ENCODE data around the gene HSDL2. TPM values are rescaled to one million over a fixed set of nuclear protein-coding genes. Genes with fewer than 3 reads are reported as not detected.
A peak's percentile ranks its signal among the peaks of the same experiment; 100 is the strongest.
"Not testable (repeated sequence)": the region's sequence is repeated elsewhere in the genome, so short reads cannot be mapped to it uniquely, and the experiment has no call there.

HSDL2 gene
- total RNA-seq, 1 donor from 2014 or later, result 21.6 TPM

DNA sequence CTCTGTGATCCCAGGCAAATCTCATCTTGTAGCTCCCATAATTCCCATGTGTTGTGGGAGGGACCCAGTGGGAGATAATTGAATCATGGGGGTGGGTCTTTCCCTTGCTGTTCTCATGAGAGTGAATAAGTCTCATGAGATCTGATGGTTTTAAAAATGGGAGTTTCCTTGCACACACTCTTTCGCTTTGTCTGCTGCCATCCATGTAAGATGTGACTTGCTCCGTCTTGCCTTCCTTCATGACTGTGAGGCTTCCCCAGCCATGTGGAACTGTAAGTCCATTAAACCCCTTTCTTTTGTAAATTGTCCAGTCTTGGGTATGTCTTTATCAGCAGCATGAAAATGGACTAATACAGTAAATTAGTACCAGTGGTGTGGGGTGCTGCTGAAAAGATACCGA is 14.7 kb upstream of the HSDL2 start:
- DNase-seq (ENCODE audit: low read depth in 2 of 2), result not testable (repeated sequence)

DNA sequence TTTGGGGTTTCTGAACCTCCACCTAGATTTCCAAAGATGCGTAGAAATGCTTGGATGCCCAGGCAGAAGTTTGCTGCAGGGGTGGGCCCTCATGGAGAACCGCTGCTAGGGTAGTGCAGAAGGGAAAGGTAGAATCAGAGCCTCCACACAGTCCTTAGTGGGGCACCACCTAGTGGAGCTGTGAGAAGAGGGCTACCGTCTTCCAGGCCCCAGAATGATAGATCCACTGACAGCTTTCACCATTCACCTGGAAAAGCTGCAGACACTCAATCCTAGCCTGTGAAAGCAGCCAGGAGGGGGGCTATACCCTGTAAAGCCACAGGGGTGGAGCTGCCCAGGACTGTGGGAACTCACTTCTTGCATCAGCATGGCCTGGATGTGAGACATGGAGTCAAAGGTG is 13.3 kb upstream of the HSDL2 start:
- no peak for DNase-seq (ENCODE audit: low read depth in 2 of 2)

DNA sequence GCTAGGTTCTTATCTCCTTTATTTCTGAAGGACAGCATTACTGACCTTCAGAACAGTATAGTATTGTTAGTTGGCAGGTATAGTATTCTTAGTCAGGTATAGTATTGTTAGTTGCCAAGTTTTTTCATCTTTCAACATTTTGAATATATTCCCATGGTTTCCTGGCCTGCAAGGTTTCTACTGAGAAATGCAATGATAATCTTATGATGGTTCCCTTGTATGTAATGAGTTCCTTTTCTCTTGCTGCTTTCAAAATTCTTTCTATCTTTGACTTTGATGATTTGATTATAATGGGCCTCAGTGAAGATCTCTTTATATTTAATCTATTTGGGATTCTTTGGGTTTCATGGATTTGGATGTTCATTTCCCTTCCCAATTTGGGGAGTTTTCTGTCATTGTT is 12.4 kb upstream of the HSDL2 start:
- no peak for DNase-seq (ENCODE audit: low read depth in 2 of 2)

DNA sequence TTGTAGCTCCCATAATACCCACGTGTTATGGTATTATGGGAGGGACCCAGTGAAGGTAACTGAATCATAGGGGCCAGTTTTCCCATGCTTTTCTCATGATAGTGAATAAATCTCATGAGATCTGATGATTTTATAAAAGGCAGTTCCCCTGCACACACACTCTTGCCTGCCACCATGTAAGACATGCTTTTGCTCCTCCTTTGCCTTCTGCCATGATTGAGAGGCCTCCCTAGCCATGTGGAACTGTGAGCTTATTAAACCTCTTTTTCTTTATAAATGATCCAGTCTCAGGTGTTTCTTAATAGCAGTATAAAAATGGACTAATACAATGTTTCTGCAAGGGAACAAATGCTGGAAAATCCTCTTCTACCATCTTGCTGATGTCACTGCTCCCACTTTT is 10.1 kb upstream of the HSDL2 start:
- DNase-seq (ENCODE audit: low read depth in 2 of 2), result no peak

DNA sequence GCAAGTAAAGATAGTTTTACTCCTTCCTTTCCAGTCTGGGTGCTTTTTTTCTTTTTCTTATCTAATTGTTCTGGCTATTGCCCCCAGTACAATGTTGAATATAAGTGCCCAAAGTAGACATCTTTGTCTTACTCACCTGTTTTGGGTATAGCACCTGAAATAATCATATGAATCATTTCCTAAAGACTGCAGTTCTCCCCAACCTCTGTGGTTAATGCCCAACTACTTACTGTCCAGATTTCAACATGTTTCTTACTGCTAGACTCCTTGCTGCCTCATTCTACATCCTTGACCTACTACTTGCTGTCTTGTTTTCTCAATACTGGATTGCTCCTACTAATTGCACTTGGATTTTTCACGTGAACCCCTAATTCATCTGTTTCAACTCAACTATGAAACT is 8.8 kb upstream of the HSDL2 start:
- DNase-seq (ENCODE audit: low read depth in 2 of 2), result no peak

DNA sequence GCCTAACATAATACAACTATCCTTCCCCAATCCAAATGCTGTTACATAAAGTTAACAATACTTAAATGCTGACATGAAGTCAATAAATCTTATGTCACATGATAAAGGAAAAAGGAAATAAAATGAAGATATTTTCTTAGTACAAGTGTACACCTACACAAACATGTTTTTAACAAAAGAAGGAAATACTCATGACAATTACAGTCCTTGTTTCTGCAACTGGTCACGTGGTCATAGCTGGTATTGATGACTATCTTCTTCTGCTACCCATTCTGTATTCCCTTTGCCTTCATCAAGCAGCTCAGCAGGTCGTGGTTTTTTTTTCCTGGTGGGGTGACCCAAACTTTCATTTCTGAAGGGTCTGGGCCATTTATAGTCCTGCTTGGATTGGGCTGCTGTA is 6.2 kb upstream of the HSDL2 start:
- DNase-seq (ENCODE audit: low read depth in 2 of 2), result peak in 1 of 2 donors; percentile 44

DNA sequence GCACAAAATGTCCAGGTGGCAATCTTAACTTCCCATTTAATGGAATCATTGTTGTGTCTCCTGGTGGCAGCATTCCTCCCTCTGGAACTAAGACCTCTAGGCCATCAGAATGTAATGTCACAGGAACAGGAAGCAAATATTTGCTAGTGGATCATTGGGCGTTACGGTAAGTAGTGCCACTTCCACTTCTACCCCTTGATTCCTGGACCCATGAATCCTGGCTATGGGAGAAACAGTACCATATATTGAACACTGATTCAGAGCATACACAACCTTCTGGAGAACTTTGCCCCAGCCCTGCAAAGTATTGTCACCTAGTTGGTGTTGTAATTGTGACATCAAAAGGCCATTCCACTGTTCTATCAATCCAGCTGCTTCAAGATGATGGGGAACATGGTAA is 5.7 kb upstream of the HSDL2 start:
- not testable (repeated sequence) for DNase-seq (ENCODE audit: low read depth in 2 of 2)

DNA sequence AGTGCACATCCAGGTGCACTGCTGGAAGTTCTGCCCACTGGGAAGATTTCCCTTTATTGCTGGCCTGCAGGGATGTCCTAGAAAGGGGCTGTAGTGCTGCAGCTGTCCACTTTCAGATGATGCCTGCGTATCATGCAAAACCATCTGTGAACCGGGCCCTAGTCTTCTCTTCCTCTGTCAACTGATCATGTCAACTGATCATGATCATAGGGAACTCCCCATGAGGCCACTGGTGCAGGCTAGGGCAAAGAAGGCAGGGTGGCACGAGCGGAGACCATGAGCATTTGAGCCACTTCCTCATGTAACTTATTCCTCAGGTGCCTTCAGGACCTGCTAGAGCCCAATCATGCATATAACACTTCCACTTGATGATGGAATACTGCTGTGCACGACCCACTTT is 4.5 kb upstream of the HSDL2 start:
- no peak for DNase-seq (ENCODE audit: low read depth in 2 of 2)

DNA sequence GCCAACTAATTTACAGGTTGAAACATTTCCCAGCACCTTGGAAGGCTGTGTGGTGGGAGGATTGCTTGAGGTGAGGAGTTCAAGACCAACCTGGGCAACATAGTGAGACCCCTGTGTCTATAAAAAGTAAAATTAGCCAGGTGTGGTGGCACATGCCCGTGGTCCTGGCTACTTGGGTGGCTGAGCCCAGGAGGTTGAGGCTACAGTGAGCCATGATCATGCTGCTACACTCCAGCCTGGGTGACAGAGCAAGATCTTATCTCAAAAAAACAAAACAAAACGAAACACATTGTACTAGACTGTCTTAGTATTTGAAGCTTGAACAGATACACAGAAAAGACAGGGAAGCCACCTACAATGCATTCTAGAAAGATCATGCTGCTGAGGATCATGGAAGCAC is 2.8 kb upstream of the HSDL2 start:
- DNase-seq (ENCODE audit: low read depth in 2 of 2), result no peak

DNA sequence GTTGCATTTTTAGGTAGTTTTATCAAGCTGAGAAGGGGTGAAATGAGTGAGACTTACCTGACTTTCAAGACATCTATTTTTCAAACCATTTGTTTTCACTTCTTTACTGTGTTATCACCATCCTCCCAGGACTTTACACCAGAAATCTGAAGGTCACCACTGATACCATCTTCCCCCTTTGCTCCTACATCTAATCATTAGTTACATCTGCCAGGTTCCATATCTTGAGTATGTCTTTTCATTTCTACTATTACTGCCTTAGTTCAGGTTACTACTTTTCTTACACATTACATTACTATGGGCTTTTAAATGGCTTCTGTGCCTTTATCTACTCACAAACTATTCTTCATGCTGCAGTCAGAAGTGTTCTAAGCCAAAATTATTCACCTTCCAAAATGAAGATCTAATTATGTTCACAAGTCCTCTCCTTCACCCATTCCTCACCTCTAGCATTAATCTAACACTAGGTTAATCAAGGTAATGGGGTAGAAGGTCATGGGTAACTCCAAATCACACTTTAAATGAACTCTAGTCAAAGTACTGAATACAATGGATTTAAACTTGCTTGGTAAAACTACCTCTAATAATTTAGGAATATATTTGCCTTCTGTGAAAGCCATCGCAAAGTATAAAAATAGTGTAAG is 2.1 kb upstream of the HSDL2 start:
- no peak for DNase-seq (ENCODE audit: low read depth in 2 of 2)

DNA sequence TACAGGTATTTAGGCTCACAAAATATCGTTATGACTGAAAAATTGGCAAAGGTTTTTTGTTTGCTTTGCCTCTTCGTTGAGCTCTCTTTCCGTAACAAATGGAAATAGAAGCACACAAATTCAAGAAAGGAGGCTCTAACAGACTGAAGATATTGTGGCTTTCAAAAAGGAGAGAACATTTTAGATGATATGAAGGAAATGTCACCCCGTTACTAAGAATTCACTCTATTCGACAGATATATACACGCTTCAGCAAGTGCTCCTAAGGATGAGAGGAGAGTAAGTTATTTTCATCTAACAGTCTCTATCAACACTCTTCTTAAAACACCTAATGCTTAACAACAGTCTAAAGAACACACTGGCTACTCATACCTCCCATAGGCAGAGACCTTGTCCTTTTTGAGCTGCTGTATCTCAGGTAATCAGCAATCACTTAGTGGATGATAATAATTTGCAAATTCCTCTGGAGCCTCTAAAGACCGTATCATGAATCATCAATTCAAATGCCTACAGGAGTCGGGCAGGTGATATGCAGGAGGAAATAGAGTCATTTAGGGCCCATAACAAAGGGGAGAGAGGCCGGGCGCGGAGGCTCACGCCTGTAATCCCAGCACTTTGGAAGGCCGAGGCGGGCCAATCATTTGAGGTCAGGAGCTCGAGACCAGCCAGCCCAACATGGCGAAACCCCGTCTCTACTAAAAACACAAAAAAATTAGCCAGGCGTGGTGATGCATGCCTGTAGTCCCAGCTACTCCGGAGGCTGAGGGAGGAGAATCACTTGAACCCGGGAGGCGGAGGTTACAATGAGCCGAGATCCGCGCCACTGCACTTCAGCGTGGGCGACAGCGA is 1.4 kb upstream of the HSDL2 start:
- DNase-seq (ENCODE audit: low read depth in 2 of 2), result peak in 1 of 2 donors; percentile 44

DNA sequence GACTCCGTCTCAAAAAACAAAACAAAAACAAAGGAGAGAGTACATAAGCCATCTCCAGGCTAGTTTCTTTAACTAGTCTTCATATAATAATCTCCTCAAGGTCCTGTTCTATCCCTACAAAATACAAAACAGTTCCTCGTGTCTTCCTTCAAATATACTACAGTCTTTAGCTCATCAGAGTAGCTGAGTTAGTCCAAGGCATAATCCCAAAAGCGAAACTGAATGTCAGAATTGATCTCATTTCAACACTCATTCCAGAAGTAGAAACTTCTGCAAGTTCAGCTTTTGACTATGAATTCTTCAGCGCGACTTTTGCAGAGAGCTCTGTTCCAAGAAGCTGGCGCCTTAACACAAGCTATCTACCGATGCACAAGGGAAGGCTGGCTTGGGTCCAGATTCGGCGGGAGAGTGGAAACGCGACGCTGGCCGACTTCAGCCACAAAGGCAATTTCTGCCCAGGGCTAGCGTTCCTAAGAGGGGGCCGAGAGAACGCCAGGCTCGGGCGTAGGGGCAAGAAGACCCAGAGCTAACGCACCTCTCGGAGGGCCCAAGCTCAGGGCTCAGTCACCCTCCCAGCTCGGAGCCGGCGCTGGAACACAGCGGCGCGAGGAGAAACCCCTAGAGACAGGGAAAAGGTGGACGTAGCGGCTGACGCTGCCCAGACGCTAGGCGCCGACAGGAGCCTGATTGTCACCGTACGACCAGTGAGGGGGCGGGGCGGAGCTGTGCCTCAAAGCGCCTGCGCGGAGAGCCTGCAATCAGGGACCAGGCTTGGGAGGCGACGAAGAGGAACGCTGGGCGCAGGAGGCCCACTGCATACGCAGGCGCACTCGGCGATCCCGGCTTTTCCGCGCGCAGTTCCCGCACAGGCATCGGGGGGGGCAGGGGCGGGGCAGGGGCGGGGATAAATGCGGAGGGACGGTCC is 469 bp upstream of the HSDL2 start:
- DNase-seq (ENCODE audit: low read depth in 2 of 2), result peak; percentile 96 to 99

DNA sequence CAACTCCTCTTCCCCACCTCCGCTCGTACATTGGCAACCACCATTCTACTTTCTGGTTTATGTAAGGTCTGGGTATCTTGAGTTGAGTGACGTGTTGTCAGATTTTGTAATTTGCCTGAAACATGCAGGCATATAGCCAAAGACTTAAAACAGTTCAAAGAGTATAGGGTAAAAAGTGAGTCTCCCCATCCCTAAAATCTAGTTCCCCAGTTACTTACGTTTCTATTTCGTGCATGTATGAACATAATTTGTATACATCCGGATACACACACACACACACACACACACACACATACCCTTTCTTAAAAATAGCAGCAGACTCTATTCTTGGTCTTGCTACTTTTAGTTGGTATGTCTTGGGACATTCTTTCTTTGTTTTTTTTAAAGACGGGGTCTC is 915 bp downstream of the HSDL2 start:
- DNase-seq (ENCODE audit: low read depth in 2 of 2), result peak in 1 of 2 donors; percentile 18

DNA sequence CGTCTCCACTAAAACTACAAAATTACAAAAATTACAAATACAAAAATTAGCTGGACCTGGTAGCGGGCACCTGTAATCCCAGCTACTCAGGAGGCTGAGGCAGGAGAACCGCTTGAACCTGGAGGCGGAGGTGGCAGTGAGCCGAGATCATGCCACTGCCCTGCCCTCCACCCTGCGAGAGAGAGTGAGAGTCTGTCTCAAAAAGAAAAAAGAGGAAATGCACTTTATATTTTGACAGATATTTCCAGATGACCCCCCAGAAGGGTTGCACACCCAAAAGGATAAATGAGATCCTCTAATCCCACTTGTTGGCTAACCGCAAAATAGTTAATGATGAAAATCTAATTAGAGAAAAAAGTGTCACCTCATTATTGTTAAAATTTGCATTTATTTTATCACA is 2.2 kb downstream of the HSDL2 start:
- DNase-seq (ENCODE audit: low read depth in 2 of 2), result no peak

DNA sequence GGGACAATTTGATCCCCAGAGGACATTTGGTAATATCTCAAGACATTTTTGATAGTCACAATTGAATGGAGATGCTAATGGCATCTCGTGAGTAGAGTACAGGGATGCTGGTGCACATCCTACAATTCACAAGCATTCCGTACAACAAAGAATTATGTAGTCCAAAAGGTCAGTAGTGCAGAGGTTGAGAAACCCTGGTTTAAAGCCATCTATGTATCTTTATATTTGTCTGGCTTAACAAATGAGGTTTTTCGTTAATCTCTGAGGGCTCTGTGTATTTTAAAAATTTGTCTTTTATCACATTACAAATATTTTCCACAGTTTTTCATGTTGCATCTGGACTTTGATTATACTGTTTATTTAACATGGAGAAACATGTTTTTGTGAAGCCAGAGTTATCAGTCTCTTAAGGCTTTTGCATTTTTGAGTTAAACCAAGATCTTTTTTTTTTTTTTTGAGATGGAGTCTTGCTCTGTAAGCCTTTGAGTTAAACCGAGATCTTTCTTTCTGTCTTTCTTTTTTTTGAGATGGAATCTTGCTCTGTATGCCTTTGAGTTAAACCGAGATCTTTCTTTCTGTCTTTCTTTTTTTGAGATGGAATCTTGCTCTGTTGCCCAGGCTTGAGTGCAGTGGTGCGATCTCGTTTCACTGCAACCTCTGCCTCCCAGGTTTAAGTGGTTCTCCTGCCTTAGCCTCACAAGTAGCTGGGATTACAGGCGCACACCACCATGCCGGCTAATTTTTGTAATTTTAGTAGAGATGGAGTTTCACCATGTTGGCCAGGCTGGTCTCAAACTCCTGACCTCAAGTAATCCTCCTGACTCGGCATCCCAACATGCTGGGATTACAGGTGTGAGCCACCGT is 2.8 kb downstream of the HSDL2 start:
- no peak for DNase-seq (ENCODE audit: low read depth in 2 of 2)

DNA sequence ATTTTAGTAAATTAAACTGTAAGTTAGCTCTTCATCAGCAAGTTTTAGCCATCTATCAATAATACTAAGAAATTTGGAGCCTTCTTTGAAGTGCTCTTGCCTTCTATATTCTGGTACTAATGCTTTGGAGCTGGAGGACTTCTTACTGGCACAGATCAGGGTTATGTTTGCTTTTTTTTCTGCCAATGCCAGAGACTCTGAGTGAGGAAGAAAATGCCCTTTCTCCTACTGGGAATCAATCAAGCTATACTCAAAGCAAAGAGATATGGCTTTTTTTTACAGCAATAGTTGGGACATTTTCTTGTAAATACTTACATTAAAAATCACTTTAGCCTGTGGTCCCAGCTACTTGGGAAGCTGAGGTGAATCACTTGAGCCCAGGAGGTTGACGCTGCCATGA is 4.3 kb downstream of the HSDL2 start:
- DNase-seq (ENCODE audit: low read depth in 2 of 2), result no peak

DNA sequence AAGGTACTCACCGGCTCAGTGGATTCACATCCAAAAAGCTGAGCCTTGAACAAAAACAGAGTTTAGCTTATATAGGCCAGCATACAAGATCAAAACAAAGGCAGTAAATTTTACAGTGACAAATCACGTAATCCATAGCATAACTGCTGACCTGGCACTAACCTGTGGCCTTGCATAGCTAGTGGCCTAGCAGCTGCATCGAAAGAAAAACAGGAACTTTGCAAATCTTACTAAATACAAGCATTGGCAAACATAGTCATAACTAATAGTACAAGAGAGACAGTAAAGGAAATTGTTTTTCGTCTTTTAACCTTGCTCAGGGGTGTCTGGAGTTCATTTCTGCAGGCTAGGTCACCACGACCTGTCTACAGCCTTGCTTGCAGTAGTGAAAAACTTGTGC is 4.8 kb downstream of the HSDL2 start:
- no peak for DNase-seq (ENCODE audit: low read depth in 2 of 2)

DNA sequence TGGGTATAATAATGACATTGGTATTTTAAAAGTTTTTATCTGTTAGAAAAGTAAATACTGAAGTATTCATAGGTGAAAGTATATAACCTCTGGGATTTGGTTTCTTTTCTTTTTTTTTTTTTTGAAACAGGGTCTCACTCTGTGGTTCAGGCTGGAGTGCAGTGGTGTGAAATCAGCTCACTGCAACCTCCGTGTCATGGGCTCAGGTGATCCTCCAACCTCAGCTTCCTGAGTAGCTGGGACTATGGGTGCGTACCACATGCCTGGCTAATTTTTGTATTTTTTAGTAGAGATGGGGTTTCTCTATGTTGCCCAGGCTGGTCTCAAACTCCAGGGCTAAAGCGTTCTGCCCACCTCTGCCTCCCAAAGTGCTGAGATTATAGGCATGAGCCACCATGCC is 7.2 kb downstream of the HSDL2 start:
- DNase-seq (ENCODE audit: low read depth in 2 of 2), result no peak

DNA sequence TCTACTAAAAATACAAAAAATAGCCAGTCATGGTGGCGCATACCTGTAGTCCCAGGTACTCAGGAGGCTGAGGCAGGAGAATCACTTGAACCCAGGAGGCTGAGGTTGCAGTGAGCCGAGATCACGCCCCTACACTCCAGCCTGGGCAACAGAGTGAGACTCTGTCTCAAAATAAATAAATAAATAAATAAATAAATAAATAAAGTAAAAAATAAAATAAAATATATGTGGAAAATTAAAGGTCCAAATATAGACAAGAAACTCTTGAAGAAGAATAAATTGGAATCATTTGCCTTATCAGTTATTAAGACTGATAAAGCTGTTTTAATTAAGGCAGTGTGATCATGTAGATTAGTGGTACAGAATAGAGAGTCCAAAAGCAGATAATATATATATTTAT is 10.0 kb downstream of the HSDL2 start:
- DNase-seq (ENCODE audit: low read depth in 2 of 2), result not testable (repeated sequence)

DNA sequence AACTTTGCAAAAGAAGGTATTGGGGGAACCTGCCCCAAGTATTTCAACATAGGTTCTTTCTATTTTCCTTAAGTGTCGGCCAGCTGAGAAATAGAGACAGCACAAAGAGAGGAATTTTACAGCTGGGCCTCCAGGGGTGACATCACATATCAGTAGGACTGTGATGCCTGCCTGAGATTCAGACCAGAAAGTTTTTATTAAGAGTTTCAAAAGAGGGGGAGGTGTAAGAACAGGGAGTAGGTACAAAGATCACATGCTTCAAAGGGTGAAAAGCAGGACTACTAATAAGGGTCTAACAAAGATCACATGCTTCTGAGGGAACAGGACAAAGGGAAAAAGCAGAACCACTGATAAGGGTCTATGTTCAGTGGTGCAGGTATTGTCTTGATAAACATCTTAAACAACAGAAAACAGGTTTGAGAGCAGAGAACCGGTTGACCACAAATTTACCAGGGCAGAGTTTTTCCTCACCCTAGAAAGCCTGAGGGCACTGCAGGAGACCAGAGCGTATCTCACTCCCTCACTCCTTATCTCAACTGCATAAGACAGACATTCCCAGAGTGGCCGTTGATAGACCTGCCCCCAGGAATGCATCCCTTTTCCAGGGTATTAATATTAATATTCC is 12.1 kb downstream of the HSDL2 start:
- DNase-seq (ENCODE audit: low read depth in 2 of 2), result not testable (repeated sequence)

DNA sequence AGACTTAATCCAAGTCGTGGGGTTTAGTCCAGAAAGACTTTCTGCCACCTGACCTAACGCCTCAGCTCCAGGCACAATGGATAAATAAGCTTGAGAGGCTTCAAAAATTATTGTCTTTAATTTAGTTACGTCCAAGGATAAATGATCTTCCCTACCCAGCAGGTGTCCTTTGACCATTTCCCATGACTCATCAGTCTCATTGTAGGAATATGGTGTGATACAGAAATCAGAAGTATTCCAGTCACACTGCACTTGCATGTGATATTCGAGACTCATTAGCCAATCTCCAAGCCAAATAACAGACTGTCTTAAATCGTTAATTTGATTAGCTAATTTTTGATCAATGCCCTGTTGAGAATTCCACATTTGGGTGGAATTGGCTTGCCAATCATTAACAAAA is 13.2 kb downstream of the HSDL2 start:
- DNase-seq (ENCODE audit: low read depth in 2 of 2), result not testable (repeated sequence)

Measured in dermis microvascular lymphatic vessel endothelial cell (primary cell).